Stimulated activated CD8-positive, alpha-beta memory T cell treated with anti-CD3 and anti-CD28 coated beads, Interleukin-15, amount 100 ng/mL, for 48 hours (primary cell): ENCODE data around the gene EDRF1.
"Not testable (repeated sequence)": the region's sequence is repeated elsewhere in the genome, so short reads cannot be mapped to it uniquely, and the experiment has no call there.

Experiments
- DNase-seq, 2 donors: peaks; one replicate each; pipeline ENCODE4 v3.0.0-alpha.2; 2020; ENCODE audit warnings: low read depth in 2 of 2

EDRF1 gene

GRCh38 chr10:125707541-125708468 lies 11.7 kb upstream of the EDRF1 start:
- DNase-seq: no peak

GRCh38 chr10:125708971-125709503 lies 10.5 kb upstream of the EDRF1 start:
- DNase-seq: no peak

GRCh38 chr10:125709553-125710474 lies 9.7 kb upstream of the EDRF1 start:
- no peak for DNase-seq

- DNase-seq: no peak
Observed at GRCh38 chr10:125711110-125711750, 8.3 kb upstream of the EDRF1 start.

GRCh38 chr10:125714728-125715127 lies 4.8 kb upstream of the EDRF1 start:
- DNase-seq: not testable (repeated sequence)

- no peak for DNase-seq
Observed at GRCh38 chr10:125720002-125720382, 483 bp downstream of the EDRF1 start.

GRCh38 chr10:125721035-125721434 lies 1.5 kb downstream of the EDRF1 start:
- DNase-seq: no peak

- DNase-seq: no peak
Observed at GRCh38 chr10:125722811-125723210, 3.3 kb downstream of the EDRF1 start.

- no peak for DNase-seq
Observed at GRCh38 chr10:125726914-125727313, 7.4 kb downstream of the EDRF1 start.

- no peak for DNase-seq
Observed at GRCh38 chr10:125727436-125727835, 7.9 kb downstream of the EDRF1 start.

GRCh38 chr10:125734148-125734547 lies 14.6 kb downstream of the EDRF1 start:
- DNase-seq: no peak

GRCh38 chr10:125734823-125735222 lies 15.3 kb downstream of the EDRF1 start:
- DNase-seq: no peak

GRCh38 chr10:125738206-125738605 lies 18.7 kb downstream of the EDRF1 start:
- no peak for DNase-seq

GRCh38 chr10:125739994-125740679 lies 20.6 kb downstream of the EDRF1 start:
- no peak for DNase-seq

GRCh38 chr10:125742465-125742864 lies 23.0 kb downstream of the EDRF1 start:
- DNase-seq: no peak

GRCh38 chr10:125744909-125745308 lies 25.4 kb downstream of the EDRF1 start:
- DNase-seq: no peak

GRCh38 chr10:125747417-125747816 lies 27.9 kb downstream of the EDRF1 start:
- DNase-seq: no peak

GRCh38 chr10:125756196-125756595 lies 36.7 kb downstream of the EDRF1 start:
- DNase-seq: no peak

- no peak for DNase-seq
Observed at GRCh38 chr10:125756853-125757487, 37.5 kb downstream of the EDRF1 start.

- no peak for DNase-seq
Observed at GRCh38 chr10:125757742-125758141, 38.2 kb downstream of the EDRF1 start.

GRCh38 chr10:125761961-125762360 lies 42.5 kb downstream of the EDRF1 start:
- no peak for DNase-seq
